ENCODE data around the gene CACNA2D1.

CACNA2D1 gene

DNA sequence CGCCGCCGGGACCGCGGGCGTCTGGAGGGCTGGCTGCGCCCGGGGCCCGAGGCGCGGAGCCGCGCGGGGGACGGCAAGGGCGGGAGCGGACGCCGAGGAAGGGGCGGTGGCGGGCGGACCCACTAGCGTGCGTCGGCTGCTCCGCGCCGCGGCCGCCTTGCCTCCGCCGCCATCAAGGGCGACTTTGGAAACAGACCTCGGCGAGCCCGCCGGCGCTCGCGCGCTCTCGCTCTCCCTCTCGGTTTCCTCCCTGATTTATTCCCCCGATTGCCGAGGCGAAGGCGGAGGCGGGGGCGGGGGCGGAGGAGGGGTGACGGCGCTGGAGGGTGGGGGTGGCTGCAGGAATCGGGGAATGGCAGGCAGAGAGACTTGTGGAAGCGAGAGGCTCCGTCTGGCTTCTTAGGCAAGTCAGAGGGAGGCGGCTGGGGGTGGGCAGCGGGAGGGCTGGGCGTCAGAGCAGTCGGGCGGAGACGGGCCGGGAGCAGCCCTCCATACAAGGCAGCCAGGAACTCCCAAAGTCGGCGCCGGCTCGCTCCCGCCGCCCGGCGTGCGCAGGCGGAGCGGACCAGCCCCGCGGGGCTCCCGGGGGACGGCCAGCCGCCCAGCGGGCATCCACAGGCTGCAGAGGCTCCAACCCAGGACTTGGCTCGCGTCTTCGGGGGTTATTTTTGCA lies at the start of gene CACNA2D1:
CACNA2D1 (minus strand) TSS at position 231 of the 673 bp plus-strand sequence.
- no peak for DNase-seq (ENCODE audit: low read depth)

DNA sequence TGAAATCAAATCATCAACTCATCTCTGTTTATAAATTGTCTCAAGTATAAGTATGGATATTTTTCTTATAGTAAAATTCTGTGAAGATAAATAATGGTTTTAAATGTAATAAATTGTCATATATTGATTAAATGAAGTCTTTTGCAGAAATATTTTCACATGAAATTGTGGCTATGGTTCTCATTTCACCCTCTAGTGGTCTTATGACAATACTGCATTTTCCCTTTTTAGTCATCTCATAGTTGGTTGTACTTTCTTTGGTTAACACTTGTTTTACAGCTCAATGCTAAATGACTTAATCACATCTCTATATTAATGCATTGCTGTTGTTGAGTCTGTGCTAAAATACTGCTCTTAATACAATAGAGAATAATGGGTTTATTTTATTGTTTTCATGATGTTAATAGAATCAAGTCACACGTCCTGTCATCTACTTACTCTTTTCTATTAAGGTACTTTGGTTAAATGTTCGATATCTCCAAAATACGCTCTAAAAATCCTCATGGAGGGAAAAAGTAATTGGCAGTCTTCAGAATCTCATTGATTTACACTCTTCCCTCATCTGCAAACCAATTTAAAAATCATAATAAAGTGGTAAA lies 38.0 kb upstream of the CACNA2D1 start:
- no peak for DNase-seq (ENCODE audit: low read depth)

DNA sequence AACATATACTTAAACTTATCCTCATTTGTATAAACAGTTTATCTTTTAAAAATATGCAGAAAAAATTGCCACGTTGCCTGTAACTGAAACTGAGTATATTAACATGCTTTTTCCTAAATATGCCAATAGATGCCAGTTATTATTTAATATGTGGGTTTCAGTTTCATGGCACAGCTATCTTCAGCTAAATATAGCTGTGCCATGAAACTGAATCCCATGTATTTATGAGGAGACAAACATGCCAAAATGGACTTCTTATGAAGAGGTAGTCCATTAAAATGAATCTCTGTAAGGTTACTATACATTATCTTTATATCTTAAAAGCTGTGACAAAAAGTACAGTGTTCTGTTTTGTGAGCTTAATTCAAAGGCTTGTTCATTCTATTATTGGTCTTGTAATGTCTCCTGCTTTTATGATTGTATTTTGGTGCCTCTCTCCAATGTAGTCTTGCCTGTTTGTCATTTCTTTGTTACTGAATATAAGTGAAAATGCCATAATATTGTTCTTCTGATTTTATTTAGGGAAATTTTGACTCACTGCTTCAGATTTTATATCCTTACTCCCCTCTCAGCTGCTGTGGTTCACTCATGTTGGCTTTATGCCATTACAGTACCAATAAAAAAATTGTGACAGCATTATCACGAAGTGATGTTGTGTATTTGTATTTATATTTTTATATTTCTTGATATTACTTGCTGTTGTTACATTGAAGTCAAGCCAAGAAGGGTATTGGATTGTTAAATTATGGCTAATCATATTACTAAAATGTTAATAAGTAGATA lies 34.3 kb upstream of the CACNA2D1 start:
- DNase-seq (ENCODE audit: low read depth) = no peak

DNA sequence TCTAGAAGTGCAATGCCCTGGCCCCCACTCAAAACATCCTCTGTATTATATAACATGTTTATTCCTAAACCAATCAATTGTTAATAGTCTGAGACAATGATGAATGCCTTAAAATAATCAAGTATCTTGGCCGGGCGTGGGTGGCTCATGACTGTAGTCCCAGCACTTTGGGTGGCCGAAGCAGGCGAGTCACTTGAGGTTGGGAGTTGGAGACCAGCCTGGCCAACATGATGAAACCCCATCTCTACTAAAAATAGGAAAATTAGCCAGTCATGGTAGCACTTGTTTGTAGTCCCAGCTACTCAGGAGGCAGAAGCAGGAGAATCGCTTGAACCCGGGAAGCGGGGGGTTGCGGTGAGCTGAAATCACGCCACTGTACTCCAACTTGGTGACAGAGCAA lies 29.4 kb upstream of the CACNA2D1 start:
- no peak for DNase-seq (ENCODE audit: low read depth)

DNA sequence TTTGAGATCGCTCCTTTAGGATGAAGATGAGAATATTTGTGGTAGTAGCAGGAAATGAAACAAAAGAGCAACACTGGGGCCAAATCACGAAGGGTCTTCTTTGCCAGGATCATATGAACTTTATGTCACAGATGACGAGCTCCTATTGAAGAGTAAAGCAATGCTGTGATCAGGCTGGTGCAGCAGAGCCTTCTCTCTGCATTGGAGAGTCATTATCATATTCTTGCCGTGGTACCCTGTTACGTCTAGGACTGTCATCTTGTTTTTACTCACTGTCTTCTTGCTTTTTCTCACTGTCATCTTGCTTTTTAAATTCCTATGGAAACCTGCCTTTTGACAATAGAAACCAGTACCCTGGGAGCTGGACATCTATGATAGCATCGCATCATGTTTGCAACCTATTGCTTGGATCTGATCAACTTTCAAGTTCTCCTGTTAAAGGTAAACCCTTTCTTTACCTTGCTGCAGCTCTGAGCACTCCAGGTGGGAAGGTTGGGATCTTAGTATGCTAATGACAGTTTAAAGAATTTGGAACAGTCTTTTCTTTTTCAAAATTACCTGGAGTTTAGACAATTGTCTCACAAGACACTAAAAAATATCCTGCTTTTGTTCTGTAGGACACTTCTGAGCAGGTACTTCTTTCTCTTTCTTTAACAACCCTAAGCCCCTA lies 27.9 kb upstream of the CACNA2D1 start:
- no peak for DNase-seq (ENCODE audit: low read depth)

DNA sequence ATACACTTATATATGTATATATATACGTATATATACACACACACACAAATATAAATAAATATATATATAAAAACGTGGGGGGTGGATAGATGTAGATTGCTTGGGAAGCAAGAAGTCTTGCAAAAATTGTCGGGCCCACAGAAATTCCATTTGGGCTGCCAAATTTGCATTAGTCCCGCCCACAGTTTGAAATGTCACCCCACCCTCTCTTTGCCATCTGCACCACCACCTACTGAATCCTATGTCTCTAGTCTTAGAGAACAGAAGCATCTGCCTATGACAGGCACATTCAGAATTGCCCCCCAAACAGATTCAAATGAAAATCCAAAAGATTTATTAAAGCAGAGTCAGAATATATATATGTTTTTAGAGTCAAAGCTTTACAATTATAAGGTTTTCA lies 25.6 kb upstream of the CACNA2D1 start:
- DNase-seq (ENCODE audit: low read depth) = no peak

DNA sequence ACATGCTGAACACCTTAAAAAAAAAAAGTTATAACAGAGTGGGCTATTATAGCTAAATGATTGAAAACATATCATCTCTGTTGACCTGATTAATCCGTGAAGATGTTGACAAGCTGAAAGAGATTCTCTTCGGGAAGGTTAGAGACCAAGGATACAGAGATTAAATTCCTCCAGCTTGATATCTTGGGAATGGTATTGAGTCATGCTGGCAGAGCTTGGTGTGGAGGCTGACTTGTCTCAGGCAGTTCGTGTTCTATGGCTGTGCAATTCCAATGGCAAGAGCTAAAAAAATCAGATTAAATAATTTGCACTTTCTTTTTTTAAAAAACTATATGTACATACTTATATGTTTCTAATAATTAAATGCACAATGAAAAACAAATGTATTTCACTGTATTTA lies 24.9 kb upstream of the CACNA2D1 start:
- no peak for DNase-seq (ENCODE audit: low read depth)

DNA sequence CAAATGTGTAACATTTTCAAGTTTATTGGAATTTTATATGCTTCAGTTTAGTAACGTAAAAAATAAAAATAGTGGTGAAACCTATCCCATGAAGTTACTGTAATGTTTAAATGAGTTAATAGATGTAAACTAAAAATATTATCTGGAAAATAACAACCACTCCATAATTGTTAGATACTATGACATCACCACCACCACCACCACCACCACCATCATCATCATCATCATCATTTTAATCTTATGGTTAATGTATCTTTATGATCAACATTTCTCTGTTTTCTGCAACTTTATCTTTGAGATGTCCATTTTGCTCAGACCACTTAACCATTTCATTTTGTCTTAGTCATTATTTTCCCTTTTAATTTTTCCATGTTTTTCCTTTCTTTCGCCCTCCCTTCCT lies 23.4 kb upstream of the CACNA2D1 start:
- DNase-seq (ENCODE audit: low read depth) = no peak

DNA sequence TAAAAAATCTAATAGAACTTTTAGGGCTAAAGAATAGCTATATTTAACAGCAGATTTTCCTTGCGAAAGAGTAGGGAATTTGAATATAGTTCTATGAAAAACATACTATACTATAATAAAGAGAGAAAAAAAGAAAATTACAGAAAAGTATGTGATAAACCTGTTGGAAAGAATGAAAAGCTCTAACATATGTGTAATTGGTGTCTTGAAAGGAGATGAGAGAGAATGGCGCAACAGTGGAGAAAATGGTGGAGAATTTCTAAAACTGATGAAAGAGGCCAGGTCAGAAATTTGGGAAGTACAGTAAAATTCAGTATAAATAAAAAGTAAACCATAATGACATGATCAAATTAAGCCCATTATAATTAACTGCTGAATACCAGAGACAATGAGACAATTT lies 20.8 kb upstream of the CACNA2D1 start:
- DNase-seq (ENCODE audit: low read depth) = no peak

DNA sequence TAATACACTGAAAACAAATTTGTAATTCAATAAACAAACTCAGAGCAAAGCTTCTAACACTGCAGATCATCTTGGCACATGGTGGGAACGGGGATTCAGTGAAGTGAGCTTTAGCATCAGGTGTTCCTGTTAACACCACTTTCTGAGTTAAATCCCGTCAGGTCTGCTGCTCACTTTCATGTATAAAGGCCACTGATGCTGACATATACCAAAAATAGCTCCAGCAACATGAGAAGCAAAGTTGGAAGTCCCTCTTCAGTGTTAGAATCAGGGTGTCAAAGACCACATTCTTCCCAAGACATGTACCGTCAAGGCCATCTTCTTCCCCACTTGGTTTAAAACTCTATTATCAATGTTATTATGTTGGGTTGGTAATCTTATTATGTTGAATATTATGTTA lies 11.7 kb upstream of the CACNA2D1 start:
- no peak for DNase-seq (ENCODE audit: low read depth)

DNA sequence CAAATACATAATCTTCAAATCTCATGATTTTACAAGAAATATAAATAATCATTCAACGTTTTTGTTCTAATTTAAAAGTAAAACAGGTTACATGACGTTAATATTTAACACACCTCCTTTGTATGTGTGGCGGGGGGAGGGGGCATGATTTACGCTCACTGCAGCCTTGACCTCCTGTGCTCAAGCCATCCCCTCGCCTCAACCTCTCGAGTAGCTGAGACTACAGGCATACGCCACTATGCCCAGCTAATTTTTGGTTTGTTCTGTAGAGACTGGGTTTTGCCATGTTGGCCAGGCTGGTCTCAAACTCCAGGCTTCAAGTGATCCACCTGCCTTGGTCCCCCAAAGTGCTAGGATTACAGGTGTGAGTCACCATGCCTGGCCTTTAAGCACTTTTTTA lies 7.2 kb upstream of the CACNA2D1 start:
- no peak for DNase-seq (ENCODE audit: low read depth)

DNA sequence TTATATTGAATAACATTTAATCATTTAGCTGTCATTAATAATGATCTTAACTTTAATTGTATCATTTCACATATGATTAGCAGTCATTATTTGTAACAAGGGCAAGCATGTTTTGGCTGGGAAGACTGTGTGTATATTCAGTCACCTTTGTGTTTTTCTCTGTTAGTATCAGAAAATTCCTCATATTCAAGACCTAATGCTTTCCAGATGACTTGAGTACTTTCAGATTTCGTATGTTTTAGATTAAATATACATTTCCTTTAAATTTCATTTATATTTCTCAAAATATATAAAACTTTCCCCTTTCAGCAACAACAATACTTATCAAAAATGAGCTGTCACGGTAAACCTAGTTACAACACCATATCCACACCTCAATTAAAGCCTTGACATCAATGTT lies 6.3 kb upstream of the CACNA2D1 start:
- no peak for DNase-seq (ENCODE audit: low read depth)

DNA sequence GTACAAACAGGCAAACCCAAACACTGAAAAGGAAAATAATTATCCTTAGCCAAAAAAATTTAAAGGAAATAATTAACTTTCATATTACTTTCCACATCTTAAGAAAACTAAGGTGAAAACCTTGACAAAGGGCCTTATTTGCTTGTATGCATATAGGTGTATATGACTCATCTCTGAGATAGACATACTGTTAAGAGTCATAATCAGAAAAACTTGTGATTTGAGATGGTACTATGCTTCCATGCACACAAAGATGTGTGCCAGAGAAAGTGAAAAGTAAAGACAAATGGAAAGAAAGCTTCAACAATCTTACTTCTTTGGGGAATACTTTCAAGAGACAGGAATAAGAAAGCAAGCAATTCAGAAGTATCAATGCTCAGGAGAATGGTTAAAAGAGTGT lies 3.3 kb upstream of the CACNA2D1 start:
- no peak for DNase-seq (ENCODE audit: low read depth)

DNA sequence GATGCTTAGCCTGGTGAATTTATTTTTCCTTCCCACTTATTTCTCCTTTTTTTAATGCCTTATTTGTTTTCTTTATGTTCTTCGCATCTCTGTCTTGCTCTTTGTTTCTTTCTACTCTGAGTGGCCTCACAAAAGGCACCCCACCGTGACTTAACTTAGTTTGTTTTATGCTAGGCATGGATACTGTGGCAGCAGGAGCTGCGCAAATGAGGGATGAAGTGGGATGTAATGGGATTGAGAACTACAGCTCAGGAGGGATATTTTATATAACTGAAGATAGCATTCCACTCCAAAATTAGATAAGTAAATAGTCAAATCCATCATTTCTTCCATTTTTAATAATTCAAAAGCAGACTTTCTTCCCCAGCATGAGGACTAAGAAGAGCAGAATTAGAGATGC lies 1.7 kb upstream of the CACNA2D1 start:
- no peak for DNase-seq (ENCODE audit: low read depth)

DNA sequence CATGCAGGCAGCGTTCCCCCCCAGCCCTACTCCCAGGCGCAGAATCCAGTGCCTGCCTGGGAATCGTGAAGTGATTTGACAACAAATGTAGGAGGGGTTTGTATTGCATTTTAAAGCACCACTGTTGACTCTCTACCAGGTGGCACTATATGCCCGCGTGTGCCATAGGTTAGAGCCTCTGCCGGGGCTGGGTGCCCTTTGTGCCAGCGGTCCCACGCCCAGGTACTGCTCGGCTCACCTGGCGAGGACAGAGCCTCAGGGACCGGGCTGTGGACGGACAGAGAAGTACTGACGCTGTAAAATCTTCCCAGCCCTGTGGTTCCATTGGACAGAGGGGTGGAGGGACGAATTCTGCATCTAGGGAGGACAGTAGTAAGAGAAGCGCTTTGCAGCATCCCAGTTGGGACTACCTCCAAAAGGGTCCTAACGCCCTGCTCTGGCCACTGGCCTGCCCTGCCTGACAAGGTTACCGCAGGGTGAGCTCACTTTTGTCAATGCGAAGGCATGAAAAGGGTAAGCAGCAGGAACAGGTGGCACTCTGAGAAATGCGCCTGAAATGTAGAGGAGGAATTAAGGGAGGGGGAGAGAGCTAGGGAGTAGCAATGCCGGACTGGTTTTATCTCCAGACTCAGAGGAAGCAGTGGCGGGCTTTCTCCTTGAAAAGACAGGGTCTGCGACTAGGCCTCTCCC lies 788 bp upstream of the CACNA2D1 start:
- no peak for DNase-seq (ENCODE audit: low read depth)

DNA sequence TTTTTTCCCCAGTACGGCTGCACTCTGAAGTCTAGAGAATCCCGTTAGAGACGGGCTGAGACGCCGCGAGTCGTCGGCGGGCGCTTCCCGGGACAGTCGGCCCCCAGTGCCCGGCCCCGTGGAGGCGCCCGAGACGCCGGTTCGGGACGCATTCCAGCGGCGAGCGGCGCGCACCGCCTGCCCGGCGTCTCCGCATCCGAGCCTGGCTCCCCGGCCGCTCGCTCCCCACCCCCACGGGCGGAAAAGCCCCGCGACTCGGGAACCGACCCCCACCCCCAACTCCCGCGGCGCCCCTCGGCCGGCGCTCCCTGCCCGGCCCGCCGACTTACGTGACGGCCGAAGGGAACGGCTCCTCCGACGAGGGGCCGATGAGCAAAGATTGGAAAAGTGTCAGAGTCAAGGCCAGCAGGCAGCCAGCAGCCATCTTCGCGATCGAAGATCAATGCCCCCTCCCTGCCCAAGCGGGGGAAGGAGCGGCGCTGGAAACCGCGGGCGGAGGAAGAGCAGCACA lies 486 bp downstream of the CACNA2D1 start:
- no peak for DNase-seq (ENCODE audit: low read depth)

DNA sequence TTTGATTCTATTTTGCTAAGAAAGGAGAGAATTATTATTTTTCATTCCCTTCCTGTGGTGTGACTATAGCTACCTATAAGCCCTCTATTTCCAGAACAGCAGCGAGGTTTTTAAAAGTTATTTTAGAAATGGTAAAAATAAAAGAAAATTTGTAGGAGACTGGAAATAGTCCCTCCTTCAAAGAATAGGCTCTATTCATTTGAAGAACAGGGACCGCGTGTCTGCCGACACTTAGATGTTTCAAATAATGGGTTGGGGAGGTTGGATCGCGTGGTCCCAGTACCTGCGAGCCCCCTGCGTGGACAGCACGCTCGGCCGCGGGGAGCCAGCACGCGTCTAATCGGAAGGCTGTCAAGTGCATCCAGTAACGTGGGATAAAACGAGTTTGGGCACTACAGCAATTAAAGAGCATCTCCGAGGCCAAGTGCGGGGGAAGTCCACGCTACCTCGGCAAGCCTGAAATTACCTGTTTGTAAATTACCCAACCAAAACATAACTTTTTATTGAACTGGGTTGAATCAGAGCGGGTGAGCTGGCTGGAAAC lies 1.0 kb downstream of the CACNA2D1 start:
- no peak for DNase-seq (ENCODE audit: low read depth)

DNA sequence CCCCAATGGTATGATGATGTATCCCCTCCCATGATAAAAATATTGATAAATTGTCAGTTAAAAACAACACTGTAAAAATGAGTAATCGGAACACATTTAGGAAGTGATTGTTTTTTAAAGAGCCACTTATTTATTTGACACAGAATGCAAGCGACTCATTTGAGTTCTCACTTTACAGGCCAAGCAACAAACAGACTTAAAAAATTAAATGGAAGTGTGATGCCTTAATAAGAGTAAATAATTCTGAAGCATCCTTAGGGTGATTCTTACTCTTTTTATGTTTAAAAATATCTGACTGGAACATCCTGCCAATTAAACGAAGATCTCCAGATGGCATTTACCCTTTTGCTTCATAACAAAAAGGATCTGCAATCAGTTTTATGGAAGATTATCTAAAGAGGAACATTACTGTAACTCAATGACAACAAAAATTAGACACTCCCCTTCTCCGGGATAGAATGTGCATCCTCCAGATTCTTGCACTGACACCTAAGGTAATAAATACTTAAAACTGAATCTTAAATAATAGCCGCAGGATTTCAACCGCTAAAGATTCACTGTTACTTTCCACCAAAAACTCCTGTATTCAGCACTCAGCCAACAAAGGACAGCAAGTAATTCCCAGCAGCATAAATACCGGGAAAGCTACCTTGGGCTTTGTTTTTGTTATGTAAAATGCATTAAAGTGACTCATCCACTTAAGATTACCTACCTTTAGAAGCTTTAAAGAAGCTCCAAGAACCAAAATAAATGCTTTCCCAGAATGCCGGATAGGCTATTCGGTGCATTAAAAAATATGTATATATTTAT lies 1.7 kb downstream of the CACNA2D1 start:
- DNase-seq (ENCODE audit: low read depth) = no peak

DNA sequence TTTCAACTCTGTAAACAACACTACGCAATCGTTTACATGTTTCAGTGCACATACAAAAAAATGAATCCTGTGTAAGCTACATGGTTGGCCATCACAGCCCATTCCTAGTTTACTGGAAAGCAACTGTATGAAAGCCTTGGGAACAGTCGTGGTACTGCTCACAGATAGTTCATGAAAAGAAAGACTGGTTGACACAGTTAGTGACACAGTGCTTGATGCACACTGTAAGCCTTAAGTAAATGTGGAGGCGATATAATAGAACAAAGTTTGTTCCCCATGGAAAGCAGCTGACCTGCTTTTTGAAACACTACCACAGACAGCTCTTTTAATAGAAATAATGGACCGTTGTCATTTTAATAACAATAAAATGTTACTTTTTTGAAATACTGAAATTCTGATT lies 5.1 kb downstream of the CACNA2D1 start:
- DNase-seq (ENCODE audit: low read depth) = no peak

DNA sequence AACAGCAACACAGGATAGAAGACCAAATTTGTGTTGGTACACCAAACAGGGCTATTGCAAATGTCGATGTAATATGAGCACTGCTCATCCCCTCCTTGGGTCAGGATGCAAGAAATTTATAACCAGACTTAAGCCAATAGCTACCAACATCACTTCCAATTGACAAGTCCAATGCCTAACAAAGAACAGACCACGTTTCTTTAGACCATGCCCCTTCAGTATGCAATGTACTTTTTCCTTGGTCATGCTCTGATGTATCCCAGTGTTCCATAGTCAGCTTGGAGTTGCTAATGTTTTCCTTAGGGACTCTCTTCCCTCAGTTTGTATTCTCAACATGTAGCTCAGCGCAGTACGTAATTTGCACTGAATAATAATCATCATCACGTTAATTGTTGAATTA lies 7.8 kb downstream of the CACNA2D1 start:
- DNase-seq (ENCODE audit: low read depth) = no peak
